Skin epidermis (tissue), 12 donors: ENCODE measurements around the gene LRRC39.
"Not testable (repeated sequence)": the region's sequence is repeated elsewhere in the genome, so short reads cannot be mapped to it uniquely, and the experiment has no call there.

Experiments used
- H3K27ac ChIP-seq, 21 experiments: fragments of 200-600 bp; sonication (generic) in 11 of 21; one replicate each; pipeline ENCODE4 v1.5.0; 2020; ENCODE audit warnings: mild to moderate bottlenecking in 3 of 21, inconsistent platforms in 2 of 21, moderate library complexity in 2 of 21
- H3K4me3 ChIP-seq, 7 experiments: fragments of 200-600 bp; sonication (generic) in 2 of 7; one replicate each; pipeline ENCODE4 v1.5.0; 2020; ENCODE audit warnings: inconsistent platforms in 2 of 7, mild to moderate bottlenecking in 2 of 7, moderate library complexity in 1 of 7

The LRRC39 gene

DNA sequence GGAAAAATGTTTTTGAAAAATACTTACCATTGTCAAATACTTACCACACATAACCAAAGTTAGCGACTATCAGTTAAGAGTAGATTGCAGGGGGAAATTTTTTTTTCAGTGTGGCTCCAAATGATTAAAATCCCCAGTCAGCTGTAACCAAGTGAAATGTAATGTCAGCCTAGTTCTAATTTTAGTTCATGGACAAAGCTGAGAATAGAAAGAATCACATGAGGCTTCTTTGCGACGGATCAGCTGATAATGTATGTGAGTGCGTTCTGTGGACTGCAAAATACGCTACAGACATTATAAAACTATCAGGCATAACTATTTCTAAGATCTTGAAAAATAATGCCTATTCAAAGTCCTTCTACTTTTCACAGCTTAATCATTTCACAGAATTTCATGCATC, at the start of gene LRRC39:
LRRC39 (minus strand) TSS at position 166 of the 400 bp plus-strand sequence. CDS start 9,740 bp downstream, outside the sequence.
- Histone ChIP-seq H3K4me3 (no peak within 1 kb of the TSS), H3K27ac (no peak within 1 kb of the TSS)

DNA sequence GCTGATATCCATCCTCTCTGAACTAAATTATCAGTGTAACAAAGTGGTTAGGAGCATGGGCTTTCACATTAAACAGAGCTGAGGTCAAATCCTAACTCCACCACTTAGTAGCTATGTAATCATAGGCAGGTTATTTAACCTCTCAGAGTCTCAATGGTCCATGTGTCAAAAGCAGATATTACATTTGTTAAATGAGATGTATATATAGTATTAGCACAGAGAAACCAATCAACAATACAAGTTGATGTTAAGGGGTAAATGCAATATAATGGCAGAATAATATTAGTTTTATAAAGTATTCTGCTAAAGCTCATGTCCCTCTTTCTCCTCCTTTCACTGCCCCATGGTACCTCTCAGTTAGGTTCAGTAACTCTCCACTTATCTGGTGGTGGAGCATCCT, 44.4 kb upstream of the LRRC39 start:
- Histone ChIP-seq H3K27ac (no peak overlapping the region), H3K4me3 (no peak overlapping the region)

DNA sequence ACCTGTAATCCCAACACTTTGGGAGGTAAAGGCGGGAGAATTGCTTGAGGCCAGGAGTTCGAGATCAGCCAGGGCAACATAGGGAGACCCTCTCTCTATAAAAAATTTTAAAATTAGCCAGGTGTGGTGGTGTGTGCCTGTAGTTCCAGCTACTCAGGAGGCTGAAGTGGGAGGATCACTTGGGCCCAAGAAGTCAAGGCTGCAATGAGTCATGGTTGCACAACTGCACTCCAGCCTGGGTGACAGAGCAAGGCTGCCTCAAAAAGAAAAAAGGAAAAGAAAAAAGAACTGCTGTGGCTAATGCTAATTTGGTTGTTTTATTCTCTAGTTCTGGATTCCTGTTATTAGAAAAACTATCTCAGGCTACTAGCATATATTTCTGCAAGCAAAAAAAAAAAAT, 41.8 kb upstream of the LRRC39 start:
- H3K27ac ChIP-seq, result no peak overlapping the region

DNA sequence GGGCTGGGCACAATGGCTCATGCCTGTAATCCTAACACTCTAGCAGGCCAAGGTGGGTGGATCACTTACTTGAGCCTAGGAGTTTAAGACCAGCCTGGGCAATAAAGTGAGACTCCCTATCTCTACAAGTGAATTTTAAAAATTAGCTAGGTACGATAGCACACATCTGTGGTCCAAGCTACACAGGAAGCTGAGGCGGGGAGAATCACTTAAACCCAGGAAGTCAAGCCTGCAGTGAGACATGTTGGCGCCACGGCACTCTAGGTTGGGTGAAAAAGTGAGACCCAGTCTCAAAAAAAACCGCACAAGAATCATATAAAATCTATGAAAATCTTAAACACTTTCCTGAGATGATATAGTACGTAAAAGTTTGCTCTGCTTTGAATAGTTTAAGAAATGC, 41.4 kb upstream of the LRRC39 start:
- Histone ChIP-seq H3K27ac (no peak overlapping the region), H3K4me3 (no peak overlapping the region)

More for the DNA sequence above, 41.8 kb upstream of the LRRC39 start:
- no peak overlapping the region for H3K4me3 ChIP-seq

DNA sequence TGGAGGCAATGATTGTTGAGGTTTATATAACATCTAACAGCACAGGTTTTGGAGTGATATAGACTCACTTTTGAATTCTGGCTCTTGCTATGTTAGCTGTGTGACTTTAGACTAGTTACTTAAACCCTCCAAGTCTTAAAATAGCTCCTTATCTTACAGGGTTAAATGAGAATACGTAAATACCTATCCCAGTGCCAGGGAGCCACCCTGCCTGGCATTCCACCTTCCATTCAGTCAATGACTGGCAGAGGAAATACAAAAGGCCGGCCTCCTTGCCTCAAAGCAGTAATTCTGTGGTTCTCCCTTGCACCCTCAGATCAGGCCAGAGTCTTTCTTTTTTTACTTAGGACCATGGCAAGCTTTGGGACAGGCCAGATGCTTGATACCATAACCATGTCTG, 39.8 kb upstream of the LRRC39 start:
- H3K27ac ChIP-seq, result no peak overlapping the region
- no peak overlapping the region for H3K4me3 ChIP-seq

DNA sequence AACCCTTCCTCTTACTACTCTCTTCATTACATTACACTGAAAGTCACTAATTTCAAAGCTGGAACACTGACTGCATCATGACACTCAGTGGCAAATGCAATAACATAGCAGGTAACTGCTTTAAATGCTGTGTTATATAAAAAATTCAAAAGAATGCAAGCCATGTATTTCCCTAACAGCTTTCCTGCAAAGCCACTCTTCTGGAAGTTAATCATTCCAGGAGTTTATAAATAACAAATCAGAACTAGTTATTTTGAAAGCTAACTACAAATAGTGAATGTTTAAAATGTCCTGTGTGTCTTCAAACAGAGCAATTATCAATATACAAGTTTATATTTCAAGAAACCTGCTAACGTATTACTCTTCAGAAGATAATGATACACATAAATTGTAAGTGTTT, 37.0 kb upstream of the LRRC39 start:
- no peak overlapping the region for H3K4me3 ChIP-seq
- no peak overlapping the region for H3K27ac ChIP-seq

DNA sequence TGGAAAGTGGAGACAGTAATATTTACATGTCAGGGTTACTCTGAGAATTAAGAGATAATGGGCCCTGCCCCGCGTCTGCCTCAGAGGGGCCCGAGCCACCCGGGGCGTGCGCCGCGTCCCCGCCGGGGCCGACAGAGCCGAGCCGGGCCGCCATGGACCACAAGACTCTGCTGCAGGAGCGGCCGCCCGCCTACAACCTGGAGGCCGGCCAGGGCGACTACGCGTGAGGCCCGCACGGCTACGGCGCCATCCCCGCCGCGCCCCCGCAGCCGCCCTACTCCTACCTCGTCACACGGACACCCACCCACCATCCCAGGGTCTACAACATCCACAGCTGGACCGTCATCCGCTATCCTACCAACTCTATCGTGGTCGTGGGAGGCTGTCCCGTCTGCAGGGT, 35.1 kb upstream of the LRRC39 start:
- H3K4me3 ChIP-seq, result no peak overlapping the region
- no peak overlapping the region for H3K27ac ChIP-seq

DNA sequence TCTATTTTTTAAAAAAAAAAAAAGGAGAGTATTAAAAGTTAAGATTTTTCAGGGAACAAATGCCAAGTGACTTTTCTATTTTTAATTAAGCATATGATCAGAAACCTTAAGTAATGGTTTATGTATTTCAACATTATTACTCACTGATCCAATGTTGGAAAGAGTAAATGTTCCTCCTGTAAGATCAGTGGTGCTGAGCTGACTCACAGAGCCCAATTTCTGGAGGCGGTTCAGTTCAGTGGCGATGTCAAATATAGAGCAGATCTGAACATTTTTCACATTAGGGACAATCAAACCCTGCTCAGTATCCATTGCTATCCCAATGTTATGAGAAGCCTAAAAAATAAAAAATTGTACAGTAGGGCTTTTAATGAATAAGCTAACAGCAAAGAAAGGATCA, 28.2 kb upstream of the LRRC39 start:
- Histone ChIP-seq H3K27ac (no peak overlapping the region), H3K4me3 (no peak overlapping the region)

DNA sequence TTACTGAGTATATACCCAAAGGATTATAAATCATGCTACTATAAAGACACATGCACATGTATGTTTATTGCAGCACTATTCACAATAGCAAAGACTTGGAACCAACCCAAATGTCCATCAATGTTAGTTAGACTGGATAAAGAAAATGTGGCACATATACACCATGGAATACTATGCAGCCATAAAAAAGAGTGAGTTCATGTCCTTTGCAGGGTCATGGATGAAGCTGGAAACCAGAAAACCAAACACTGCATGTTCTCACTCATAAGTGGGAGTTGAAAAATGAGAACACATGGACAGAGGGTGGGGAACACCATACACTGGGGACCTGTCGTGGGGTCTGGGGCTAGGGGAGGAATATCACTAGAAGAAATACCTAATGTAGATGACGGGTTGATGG, 27.5 kb upstream of the LRRC39 start:
- not testable (repeated sequence) for H3K27ac ChIP-seq, H3K4me3 ChIP-seq

DNA sequence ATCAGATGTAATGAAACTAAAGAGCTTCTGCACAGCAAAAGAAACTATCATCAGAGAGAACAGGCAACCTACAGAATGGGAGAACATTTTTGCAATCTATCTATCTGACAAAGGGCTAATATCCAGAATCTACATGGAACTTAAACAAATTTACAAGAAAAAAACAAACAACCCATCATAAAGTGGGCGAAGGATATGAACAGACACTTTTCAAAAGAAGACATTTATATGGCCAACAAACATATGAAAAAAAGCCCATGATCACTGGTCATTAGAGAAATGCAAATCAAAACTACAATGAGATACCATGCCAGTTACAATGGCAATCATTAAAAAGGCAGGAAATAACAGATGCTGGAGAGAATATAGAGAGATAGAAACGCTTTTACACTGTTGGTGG, 27.0 kb upstream of the LRRC39 start:
- H3K4me3 ChIP-seq, H3K27ac ChIP-seq: not testable (repeated sequence)

DNA sequence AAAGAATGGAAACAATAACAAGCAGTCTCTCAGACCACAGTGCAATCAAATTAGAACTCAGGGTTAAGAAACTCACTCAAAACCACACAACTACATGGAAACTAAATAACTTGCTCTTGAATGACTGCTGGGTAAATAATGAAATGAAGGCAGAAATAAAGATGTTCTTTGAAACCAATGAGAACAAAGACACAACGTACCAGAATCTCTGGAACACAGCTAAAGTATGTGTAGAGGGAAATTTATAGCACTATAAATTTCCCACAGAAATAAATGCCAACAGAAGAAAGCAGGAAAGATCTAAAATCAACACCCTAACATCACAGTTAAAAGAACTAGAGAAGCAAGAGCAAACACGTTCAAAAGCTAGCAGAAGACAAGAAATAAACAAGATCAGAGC, 24.6 kb upstream of the LRRC39 start:
- H3K27ac ChIP-seq, H3K4me3 ChIP-seq: not testable (repeated sequence)

DNA sequence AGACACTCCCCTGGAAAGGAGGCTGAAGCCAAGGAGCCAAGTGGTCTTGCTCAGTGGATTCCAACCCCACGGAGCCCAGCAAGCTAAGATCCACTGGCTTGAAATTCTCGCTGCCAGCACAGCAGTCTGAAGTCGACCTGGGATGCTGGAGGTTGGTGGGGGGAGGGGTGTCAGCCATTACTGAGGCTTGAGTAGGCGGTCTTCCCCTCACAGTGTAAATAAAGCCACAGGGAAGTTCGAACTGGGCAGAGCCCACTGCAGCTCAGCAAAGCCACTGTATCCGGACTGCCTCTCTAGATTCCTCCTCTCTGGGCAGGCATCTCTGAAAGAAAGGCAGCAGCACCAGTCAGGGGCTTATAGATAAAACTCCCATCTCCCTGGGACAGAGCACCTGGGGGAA, 22.0 kb upstream of the LRRC39 start:
- not testable (repeated sequence) for H3K4me3 ChIP-seq, H3K27ac ChIP-seq

DNA sequence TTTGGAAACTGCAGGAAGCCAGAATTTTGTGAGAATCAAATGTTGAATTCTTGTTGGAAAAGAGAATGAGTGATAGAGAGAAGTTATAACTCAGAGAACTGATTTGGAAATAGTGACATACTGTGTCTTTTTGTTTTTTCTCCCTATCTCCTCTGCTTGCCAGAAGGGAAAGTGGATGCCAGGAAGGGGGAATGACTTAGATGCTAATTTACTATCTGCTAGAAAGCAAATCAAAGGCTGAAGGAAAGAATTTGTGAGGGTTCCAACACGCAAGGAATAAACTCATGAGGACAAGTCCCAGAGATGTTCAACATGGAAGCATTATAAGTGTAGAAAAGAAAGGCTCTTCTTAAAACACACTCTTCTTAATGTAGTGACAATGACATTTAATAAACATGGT, 20.5 kb upstream of the LRRC39 start:
- no peak overlapping the region for H3K4me3 ChIP-seq
- no peak overlapping the region for H3K27ac ChIP-seq

DNA sequence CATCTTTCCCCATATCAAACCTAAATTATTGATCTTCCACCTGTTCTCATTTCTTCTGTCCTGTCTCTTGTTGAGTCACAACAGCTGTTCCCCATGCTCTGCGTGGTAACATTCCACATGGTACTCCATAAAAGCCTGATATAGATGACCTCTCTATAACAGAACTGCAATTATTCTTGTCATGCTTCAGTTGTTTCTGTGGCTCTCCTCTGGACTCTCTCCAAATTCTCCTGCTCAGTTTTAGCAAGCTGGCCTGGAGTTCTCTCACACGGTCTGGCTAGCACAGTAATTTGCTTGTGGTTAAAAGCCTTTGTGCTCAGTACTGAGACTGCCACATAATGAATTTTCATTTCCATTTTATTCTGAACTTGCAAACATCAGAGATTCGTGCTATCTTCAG, 10.6 kb upstream of the LRRC39 start:
- H3K4me3 ChIP-seq, result no peak overlapping the region

DNA sequence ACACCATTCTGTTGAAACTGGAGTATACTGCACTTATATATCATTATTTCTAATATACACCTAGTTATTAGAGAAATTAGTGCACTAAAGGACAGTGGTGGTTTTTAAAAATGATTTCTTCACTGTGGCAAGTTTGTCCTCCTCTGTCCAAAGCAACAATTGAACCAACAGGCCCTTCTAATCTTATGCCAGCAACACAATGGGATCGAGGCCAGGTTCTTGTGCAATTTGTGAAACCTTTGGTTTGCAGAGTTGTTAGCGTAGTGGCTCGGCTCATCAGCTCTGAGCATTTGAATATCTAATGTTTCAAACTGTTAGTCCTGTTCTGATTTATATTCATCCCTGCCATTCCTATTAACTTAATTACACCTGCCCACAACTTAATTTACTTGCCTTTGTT, 9.9 kb upstream of the LRRC39 start:
- H3K27ac ChIP-seq, result no peak overlapping the region
- H3K4me3 ChIP-seq, result no peak overlapping the region

More for the DNA sequence above, 10.6 kb upstream of the LRRC39 start:
- H3K27ac ChIP-seq, result no peak overlapping the region

DNA sequence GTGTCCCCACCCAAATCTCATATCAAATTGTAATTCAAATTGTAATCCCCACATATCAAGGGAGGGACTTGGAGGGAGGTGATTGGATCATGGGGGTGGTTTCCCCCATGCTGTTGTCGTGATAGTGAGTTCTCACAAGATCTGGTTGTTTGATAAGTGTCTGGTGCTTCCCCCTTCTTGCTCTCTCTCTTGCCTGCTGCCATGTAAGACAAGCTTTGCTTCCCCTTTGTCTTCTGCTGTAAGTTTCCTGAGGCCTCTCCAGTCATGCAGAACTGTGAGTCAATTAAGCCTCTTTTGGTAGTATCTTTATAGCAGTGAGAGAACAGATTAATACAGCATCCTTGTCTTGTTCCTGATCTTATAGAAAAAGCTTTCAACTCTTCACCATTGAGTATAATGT, 6.5 kb upstream of the LRRC39 start:
- no peak overlapping the region for H3K27ac ChIP-seq
- H3K4me3 ChIP-seq, result no peak overlapping the region

DNA sequence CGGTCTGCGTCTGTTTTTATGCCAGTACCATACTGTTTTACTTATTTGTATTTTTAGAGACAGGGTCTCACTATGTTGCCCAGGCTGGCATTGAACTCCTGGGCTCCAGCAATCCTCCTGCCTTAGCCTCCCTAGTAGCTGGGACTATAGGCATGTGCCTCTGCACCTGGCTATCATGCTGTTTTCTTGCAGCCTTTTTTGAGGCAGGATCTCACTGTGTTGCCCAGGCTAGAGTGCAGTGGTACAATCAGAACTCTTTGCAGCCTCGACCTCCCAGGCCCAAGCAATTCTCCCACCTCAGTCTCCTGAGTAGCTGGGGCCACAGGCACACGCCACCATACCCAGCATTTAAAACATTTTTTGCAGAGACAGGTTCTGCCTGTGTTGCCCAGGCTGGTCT, 5.3 kb upstream of the LRRC39 start:
- Histone ChIP-seq H3K27ac (no peak overlapping the region), H3K4me3 (no peak overlapping the region)

DNA sequence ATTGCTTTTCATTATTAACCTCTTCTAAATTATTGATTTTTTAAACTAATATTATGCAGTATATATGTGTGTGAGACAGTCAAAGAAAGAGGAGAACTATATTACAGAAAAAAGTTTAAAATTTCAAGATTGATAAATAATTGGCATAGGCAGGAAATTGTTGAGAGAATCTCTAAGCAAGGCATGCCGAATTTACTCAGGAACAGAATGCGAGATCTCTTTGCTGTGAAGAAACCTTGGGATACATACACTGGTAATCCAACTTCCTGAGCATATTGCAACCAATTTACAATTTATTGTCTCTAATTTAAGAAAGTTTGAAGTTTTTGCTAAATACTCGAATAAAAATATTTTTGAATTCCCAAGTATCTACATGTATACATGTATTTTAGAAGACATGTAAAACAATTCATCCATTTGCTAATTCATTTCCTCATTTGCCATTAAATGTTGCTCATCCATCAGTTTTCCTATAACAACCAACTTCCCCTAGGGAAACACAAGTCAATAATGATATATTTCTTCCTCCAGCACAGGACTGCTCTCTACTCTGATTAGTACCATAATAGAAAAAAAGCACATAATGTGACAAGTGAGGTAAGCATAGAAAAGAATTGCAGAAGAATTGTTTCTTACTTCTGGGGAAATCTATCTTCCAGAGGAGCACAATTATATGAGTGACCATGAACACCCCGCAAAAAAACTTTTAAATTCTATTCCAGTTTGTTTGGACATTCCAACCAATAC, 588 bp downstream of the LRRC39 start:
- Histone ChIP-seq H3K4me3 (no peak overlapping the region), H3K27ac (no peak overlapping the region)

DNA sequence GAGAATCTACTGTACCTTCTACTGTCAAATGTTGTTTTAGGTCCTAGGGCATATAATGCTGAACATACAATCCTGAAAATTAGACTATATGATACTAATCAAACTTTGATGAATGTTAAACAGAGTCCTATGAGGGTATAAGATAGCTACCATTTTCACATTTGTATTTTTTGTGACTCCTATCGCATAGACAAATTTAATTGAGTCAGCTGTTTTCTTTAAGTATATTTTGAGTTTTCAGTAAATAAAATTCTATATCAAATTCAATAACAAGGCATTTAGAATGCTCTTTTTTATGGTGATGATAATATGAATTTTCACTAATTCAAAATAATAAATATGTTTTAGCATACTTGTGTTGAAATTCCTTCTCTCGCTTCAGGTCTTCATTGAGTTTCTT, 10.0 kb downstream of the LRRC39 start:
- no peak overlapping the region for H3K27ac ChIP-seq
- no peak overlapping the region for H3K4me3 ChIP-seq

DNA sequence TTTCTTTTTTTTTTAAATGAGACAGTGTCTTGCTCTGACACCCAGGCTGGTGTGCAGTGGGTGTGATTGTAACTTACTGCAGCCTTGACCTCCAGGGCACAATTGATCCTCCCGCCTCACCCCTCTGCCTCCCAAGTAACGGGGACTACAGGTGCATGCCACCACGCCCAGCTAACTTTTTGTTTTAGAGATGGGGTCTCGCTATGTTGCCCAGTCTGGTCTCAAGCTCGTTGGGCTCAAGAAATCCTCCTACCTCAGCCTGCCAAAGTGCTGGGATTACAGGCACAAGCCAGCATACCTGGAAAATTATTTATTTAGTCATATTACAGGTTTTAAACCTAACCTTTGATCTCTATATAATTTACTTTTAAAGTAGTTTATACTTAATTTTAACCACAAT, 13.4 kb downstream of the LRRC39 start:
- Histone ChIP-seq H3K4me3 (no peak overlapping the region), H3K27ac (no peak overlapping the region)

DNA sequence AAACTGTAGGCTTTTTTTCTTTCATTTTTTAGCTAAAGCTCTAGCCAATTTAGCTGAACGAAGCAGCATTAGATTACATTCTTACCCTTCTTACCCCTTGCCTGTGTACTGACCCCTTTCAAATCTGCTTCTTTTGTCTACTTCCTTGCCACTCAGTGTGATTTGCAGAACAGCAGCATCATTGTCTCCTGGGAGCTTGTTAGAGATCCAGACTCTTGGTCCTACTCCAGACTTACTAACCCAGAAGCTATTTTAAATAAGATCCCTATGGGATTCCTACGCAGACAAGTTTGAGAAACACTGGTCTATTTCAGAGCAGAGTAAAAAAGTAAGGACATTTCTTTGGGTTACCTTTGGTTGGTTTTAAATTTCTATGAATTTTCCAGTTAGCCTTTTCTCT, 13.8 kb downstream of the LRRC39 start:
- no peak overlapping the region for H3K27ac ChIP-seq
- no peak overlapping the region for H3K4me3 ChIP-seq

DNA sequence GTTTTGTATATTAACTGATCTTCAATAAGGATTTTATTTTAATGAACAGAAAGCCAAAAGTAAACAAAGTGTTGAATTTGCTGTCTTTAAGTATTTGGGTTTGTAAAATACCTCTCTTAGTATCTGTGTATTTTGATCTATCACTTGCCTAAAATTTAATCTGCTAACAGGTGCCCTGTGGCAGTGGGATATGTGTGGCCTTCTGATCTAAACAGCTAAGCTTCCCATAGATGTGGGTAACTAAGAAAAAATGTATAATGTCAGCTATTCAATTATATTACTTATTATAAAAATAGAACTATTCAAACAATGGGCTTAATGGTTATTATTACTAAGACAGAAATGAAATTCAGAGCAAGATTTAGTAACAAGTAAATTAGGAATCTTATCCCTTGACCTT, 15.2 kb downstream of the LRRC39 start:
- Histone ChIP-seq H3K27ac (no peak overlapping the region), H3K4me3 (no peak overlapping the region)
